Liver (tissue), 3 donors: ENCODE results near the gene HLA-DPB1.

ENCODE experiments used
- ATF3 ChIP-seq: IDR thresholded peaks from 2 replicates; pipeline ENCODE4 v1.6.1; 2016; ENCODE audit warnings: antibody characterized with exemption
- EGR1 ChIP-seq, 2 donors: IDR thresholded peaks; 2 replicates each; pipeline ENCODE4 v1.6.1; 2016 to 2018; ENCODE audit warnings: antibody characterized with exemption in 2 of 2, low read depth in 2 of 2
- FOXA1 ChIP-seq: IDR thresholded peaks from 2 replicates; pipeline ENCODE4 v1.6.1; 2016; ENCODE audit warnings: antibody characterized with exemption
- GABPA ChIP-seq, 2 donors: IDR thresholded peaks in 1 of 2; conservative IDR thresholded peaks in 1 of 2; 2 replicates each; pipeline ENCODE4 v1.6.1; 2016; ENCODE audit warnings: antibody characterized with exemption in 2 of 2, mild to moderate bottlenecking in 1 of 2, moderate library complexity in 1 of 2
- JUND ChIP-seq, 2 donors: IDR thresholded peaks; 2 replicates each; pipeline ENCODE4 v1.6.1; 2016; ENCODE audit warnings: antibody characterized with exemption in 2 of 2
- RAD21 ChIP-seq, 2 donors: IDR thresholded peaks; 2 replicates each; pipeline ENCODE4 v1.6.1; 2016; ENCODE audit warnings: antibody characterized with exemption in 2 of 2, mild to moderate bottlenecking in 2 of 2
- REST ChIP-seq: IDR thresholded peaks from 2 replicates; pipeline ENCODE4 v1.6.1; 2016; ENCODE audit warnings: antibody characterized with exemption, mild to moderate bottlenecking
- RXRA ChIP-seq, 2 donors: IDR thresholded peaks; 2 replicates each; pipeline ENCODE4 v1.6.1; 2017 to 2018; ENCODE audit warnings: antibody characterized with exemption in 2 of 2, mild to moderate bottlenecking in 1 of 2
- SP1 ChIP-seq: IDR thresholded peaks from 2 replicates; pipeline ENCODE4 v1.6.1; 2018; ENCODE audit warnings: antibody characterized with exemption, mild to moderate bottlenecking
- TAF1 ChIP-seq: conservative IDR thresholded peaks from 2 replicates; pipeline ENCODE4 v1.6.1; 2016; ENCODE audit warnings: antibody characterized with exemption, mild to moderate bottlenecking
- TF ChIP-seq, protein P1 (sequence below): fragments of 150-350 bp; IDR thresholded peaks from 2 replicates; pipeline ENCODE4 v1.5.1; 2017; ENCODE audit warnings: improper control_type of control experiment, low read depth, low read length; ENCODE audit not compliant: missing input control
- donor health status: healthy.
- donor health status: healthy.

GRCh38 chr6:33040157-33040556 lies 35.6 kb upstream of the HLA-DPB1 start:
- TF ChIP-seq JUND (IDR thresholded peaks at IDR 0.05) (no peak), TAF1 (no peak), SP1 (no peak), REST (no peak), ATF3 (no peak), GABPA (IDR thresholded peaks at IDR 0.05 in 1 of 2, conservative IDR thresholded peaks at IDR 0.05 in 1 of 2) (no peak), RAD21 (IDR thresholded peaks at IDR 0.05) (no peak), EGR1 (IDR thresholded peaks at IDR 0.05; ENCODE audit: low read depth in 2 of 2) (no peak), RXRA (IDR thresholded peaks at IDR 0.05) (no peak), FOXA1 (no peak)
- TF ChIP-seq, protein P1, sequence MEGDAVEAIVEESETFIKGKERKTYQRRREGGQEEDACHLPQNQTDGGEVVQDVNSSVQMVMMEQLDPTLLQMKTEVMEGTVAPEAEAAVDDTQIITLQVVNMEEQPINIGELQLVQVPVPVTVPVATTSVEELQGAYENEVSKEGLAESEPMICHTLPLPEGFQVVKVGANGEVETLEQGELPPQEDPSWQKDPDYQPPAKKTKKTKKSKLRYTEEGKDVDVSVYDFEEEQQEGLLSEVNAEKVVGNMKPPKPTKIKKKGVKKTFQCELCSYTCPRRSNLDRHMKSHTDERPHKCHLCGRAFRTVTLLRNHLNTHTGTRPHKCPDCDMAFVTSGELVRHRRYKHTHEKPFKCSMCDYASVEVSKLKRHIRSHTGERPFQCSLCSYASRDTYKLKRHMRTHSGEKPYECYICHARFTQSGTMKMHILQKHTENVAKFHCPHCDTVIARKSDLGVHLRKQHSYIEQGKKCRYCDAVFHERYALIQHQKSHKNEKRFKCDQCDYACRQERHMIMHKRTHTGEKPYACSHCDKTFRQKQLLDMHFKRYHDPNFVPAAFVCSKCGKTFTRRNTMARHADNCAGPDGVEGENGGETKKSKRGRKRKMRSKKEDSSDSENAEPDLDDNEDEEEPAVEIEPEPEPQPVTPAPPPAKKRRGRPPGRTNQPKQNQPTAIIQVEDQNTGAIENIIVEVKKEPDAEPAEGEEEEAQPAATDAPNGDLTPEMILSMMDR = no peak
